ENCODE results near the gene CLCNKA.
"Not testable (repeated sequence)": the region's sequence is repeated elsewhere in the genome, so short reads cannot be mapped to it uniquely, and the experiment has no call there.

CLCNKA gene

DNA sequence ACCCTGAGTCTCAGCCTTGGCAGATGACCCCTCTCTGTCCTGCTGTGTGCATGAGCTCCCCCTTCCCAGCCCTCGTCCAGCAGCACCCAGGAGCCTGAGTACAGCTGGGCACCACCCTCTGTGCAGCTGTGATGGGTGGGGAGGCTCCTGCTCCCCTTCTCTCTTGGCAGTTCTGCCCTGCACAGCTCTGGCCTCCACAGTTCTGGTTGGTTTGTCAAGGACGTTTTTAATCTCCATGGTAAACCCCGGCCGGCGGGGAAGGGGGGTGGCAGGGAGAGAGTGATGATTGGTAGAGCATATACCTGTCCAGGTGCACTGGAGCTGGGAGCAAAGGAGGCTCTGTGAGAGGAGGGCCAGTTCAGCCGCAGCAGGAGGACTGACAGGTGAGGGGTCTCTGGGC lies at the start of gene CLCNKA:
Gene CLCNKA, plus strand, starts transcription at position 356 of the 400 bp plus-strand sequence. CDS start 584 bp downstream, outside the sequence.
- DNase-seq = no peak

DNA sequence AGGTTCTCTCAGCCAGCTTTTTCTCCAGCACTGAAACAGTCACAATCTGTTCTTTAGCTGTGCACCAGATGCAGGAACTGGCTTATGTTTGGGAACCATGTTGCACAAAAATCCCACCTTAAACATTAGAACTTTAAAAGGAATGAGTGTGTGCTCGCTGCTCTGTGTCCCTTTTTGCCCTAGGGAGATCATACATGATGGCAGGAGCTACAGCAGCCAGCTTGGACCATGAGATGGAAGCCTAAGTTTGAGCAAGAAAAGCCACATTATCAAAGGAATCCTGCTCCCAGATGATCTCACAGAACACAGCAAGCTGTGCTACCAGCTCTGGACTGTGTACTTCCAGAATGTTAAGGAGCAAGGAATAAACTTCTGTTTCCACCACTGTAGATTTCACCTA lies 49.4 kb upstream of the CLCNKA start:
- no peak for DNase-seq

DNA sequence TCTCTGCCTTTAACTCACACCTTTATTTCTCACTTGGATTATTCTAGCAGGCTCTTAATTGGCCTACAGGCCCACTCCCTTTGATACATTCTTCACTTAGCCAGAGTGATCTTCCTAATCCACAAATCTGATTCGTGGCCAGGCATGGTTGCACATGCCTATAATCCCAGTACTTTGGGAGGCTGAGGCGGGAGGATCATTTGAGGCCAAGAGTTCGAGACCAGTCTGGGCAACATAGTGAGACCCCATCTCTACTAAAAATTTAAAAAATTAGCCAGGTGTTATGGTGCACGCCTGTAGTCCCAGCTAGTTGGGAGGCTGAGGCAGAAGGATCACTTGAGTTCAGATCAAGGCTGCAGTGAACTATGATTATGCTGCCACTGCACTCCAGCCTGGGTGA lies 48.1 kb upstream of the CLCNKA start:
- no peak for DNase-seq

DNA sequence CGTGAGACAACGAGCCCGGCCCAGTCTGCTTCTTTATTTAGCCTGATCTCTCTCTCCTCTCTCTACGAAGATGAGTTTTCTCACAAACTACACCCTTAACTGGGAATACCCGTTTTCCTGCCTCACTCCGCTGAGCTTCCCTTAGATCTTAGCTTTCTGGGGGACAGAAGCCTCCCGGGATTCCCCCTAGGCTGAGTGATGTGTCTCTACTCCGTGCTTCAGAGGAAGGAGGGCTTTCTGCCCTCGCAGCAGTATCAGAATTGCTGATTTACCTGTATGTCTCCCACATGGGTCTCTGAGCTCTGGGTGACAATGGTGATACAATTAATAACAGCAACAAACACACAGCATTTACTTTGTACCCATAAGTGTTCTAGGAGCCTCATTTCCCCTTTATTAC lies 47.0 kb upstream of the CLCNKA start:
- DNase-seq = no peak

DNA sequence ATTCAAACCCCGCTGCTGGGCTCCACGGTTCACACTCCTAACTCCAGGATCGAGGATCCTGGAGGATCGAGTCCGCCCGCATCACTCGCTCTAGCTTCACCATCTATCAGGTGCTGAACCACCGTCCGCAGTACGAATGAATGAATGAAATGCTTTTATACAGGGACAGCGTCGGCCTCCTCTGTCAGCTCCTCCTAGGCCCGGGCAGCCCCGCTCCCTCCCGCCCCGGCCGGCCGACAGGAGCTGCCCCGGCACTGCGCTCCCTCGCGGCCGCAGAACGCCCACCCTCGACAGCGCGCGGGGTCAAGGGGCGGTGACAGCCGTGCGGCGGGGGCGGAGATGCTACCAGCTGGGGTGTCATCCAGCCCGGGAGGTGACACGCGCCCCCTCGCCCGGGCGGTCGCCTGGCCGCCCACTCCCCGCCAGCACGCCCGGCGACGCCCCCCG lies 46.5 kb upstream of the CLCNKA start:
- peak; percentile 90 for DNase-seq

DNA sequence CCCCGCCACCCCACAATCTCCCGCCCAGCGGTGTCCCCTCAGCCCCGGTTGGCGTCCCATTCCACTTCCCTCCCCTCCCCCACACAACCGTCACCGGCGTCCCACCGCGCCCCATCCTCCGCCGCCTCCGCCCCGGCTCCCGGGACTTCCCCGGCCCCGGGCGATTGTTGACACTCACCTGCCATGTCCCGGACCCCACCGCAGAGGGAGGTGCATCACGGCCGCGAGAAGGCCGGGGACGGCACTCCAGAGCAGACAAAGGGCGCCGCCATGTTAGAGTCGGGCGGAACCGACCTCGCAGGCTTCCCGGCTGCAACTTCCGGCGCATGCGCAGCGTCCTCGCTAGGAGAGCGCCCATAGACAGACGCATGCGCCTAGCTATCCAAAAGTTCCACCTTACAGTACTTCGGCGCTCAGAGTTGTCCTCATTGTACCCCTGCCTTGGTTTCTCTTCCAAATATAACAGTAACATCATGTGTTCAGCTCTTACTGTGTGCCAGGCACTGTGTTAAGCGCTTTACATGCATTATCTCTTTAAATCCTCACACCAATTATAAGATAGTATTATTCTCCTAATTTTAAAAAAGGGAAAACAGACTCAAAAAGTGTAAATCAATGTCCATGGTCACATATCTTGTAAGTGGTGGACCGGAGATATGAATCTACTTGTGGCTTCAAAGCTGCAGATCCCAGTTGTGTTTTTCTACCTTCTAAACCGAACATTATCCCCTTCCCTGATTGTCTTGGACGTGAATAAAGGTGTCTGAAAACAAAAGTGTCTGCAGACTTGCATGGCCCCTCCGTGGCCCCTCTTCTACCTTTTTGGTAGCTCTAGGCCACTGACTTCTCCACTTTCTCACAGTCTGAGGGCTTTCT lies 45.8 kb upstream of the CLCNKA start, which contains the start of gene ZBTB17:
Gene ZBTB17, minus strand, starts transcription at position 297 of the 876 bp plus-strand sequence. CDS start 27,606 bp downstream, outside the sequence.
- DNase-seq = peak; percentile 99

DNA sequence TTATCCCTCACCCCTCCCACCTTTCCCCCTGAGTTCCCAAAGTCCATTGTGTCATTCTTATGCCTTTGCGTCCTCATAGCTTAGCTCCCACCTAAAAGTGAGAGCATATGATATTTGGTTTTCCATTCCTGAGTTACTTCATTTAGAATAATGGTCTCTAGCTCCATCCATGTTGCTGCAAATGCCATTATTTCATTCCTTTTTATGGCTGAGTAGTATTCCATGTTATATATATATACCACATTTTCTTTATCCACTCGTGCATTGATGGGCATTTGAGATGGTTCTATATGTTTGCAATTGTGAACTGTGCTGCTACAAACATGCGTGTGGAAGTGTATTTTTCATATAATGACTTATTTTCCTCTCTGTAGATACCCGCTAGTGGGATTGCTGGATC lies 43.9 kb upstream of the CLCNKA start:
- DNase-seq = not testable (repeated sequence)

DNA sequence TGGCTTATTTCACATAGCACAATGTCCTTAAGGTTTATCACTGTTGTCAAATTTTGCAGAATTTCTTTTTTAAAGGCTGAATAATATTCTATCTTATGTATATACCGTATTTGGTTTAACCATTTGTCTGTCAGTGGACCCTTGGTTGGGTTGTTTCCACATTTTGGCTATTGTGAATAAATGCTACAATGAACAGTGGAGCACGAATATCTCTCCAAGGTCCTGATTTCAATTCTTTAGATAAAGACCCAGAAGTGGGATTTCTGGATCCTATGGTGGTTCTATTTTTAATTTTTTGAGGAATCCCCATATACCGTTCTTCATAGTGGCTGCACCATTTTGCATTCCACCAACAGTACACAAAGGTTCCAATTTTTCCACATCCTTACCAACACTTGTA lies 40.2 kb upstream of the CLCNKA start:
- DNase-seq = no peak

DNA sequence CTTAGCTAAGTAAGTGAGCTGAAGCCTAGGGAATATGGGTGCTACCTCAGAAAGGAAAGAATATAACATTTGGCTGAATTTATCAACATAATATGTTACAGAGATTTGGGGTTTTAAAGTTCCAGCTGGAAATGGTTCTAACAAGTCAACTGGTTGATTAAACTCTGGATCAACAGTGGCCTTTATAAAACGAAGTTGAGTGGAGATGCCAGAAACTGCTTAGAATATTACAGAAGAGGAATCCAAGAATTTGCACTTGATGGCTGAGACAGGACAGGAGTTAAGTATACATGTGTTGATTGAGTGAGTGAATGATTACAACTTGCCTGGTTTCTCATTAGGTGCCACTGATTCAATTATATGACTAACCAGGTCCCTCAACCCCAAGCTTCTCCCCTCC lies 38.6 kb upstream of the CLCNKA start:
- DNase-seq = no peak

DNA sequence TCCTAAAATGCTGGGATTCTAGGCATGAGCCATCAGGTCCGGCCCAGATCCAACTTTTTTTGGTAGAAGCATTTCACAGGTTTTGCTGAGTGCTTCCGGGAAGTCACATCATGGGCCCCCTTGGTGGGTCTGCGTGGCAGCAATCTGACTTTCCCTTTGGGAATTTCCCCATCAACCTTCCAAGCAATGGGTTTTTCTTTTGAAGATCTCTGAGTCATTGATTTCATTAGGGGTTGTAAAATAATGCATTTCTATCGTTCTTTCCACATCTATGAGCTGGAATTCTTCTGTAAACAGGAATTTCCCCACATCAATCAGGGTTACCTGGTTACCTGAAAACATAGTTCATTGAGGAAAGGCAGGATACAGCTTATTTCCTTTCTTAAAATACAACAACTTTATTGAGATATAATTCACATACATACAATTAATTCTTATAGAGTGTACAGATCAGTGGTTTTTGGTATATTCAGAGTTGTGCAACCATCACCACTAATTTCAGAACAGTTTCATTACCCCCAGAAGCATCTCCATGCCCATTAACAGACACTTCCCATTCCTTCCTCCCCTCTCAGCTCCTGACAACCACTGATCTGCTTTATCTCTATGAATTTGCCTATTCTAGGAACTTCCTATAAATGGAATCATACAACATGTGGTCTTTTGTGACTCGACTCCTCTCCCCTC lies 36.1 kb upstream of the CLCNKA start:
- DNase-seq = no peak

DNA sequence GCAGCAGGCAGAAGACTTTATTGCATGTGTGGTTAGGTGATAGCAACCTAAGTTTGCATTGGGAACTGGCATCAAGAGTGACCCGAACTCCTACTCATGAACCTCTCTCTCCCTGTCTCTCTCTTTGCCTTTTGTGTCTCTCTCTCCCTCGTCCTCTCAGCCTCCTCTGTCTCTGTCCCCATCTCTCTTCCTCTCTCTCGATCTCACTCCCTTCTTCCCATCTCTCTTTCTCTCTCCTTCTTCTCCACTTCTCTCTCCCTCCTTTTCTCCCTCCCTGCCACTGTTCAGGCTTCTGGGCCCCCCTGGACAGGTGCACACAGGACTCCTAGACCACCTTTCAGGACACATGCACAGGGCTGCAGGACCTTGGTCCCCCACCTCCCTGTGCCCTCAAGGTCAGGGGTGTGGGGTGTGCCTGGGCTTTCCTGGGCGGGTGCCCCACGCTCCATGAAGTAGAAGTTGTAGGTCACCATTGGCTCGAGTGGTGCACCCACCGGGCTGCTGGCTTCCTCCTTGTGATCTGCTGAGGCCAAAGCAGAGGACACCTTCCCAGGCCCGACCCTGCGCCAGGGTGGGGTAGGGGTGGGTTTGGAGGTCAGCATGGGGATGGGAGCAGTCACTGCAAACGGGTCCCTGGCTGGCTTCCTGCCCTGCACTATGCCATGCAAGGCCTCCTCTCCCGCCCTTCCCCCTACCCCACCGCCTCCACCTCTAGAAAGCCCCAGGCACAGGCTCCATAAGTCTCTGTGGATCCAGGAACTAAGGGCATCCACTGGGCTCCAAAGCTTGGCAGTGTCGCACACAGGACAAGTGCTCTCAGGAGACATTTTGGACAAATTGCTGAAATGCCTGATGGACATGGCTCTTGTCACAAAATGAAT lies 32.7 kb upstream of the CLCNKA start:
- no peak for DNase-seq

DNA sequence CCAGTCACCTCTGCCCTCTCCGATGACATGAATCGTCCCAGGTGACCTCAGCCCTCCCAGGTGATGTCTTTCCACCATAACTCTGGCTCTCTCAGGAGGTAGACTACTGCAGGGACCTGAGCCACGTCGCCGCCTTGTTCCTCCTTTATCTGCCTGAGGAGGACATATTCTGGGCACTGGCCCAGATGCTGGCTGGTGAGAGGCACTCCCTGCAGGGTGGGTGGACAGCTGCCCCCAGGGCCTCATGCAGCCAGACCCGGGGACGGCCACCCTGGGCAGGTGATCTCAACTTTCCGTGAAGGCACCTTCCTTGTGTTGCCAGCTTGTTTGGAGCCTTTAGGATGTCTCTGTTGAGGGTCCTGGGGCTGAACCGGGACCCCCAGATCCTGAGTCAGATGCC lies 32.1 kb upstream of the CLCNKA start:
- DNase-seq = no peak

DNA sequence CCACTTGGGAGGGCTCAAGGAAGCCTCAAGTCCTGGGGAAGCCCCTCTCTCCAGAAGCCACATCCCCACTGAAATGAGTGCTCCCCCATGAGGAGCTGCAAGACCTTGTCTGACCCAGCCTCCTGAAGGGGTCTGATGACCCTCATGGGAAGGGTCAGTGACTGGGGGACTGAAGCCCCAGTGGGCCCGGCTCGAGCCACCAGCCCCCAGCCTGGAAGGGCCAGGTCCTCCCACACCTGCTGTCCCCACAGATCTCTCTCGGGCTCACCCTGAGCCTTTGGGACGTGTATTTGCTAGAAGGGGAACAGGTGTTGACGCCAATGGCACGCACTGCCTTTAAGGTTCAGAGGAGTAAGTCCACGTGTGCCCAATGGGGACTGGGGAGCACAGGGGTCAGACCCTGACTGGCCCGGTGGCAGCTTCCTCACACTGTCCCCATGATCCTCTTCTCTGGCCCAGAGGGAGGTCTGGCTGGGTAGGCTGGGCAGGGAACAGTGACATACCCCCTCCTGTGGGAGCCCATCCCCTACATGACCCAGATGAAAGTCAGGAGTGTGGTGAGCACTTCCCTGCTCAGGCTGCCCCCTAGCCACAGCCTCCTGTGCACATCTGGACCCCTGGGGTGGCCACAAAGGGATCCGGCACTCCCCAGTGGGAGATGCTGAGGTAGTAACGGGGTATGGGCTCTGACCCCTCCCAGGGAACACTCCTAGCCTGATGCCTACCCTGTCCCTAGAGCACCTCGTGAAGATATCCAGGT lies 30.2 kb upstream of the CLCNKA start:
- no peak for DNase-seq

DNA sequence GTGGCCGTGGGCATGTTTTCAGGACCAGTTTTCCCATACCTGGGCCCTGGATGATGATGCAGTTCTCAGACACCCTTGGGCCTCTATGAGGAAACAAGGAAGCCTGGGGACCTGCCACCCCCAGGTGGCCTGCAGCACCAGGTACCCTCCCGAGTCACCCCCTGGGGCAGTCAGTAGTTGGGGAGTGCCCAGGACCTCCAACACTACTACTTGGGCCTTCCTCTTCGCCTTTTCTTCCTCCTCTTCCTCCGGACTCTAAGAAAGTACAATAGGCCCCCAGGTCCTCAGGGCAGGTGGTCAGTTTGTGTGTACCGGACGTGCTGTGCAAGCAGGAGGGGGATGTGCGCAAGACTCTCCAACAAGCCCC lies 29.7 kb upstream of the CLCNKA start:
- DNase-seq = no peak

DNA sequence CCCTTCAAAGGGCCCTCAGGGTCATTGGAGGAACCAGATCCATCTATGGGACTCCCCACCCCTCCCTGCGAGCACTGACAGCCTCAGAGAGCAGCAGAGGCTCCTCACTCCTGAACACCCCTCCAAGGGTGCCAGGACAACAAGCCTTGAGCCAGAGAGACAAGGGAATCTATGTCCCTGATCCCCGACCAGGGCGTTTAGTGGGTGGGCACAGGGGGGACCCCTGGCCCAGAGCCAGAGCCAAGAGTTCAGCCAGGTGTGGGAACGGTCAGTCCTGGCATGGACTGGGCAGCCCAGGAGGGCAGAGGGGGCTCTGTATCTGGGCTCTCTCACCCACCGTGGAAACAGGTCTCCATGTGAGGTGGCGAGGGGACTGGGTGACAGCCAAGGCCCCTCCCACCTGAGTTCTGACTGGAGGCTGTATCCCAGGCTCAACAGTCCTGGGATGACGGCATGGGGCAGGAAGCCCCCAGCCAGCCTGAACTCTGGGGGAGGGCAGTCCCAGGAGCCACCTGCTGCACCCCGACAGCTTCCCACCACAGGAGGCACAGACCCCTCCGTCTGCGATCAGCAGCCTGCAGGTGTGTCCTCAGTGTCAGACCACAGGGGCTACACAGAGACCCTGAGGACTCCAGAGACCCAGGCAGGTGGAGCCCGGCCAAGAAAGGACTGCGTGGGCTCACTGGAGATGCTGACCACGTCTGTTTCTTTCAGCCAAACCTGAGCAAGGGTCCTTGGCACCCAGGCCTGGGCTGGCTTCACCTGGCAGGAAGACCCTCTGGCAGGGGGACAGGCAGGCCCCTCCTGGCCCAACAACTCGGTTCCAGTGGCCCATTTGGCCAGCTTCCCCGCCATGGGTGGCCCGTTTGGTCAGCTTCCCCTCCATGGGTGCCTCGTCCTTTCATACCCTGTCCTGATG lies 29.0 kb upstream of the CLCNKA start:
- no peak for DNase-seq

DNA sequence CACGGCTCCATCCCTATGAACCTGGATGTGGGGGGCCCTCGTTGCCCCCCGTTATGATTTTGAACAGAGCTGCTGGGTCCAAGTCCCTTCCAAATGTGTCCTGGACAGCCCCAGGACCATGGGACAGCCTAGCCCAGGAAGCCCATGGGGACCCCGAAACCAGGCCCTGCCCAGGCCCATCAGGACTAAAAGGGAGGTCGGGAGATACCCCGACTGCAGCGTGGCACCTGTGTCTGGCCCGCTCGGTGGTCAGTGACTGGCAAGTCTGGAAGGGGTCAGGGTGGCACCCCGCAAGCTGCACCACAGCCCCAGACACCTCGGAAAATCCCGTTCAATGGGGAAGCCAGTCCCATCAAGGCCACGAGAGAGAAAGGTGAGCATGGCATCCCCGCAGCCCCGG lies 28.2 kb upstream of the CLCNKA start:
- no peak for DNase-seq

DNA sequence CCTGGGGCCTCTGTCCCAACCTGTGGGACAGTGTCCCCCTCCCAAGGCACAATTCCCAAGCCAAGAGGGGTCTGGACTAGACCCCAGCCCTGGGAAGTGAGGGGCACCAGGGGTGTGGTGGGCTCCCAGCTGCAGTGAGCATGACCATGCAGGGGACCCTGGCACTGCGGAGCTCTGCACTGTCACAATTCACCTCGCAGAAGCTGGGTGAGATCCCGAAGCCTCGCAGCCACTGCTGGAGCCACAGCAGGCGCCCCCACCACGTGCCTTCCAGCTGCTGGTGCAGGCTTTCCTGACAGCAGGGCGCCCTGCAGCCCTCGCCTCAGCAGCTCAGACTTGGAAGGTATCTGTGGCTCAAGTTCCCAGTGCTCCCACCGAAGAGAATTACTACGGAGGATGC lies 27.8 kb upstream of the CLCNKA start:
- DNase-seq = no peak

DNA sequence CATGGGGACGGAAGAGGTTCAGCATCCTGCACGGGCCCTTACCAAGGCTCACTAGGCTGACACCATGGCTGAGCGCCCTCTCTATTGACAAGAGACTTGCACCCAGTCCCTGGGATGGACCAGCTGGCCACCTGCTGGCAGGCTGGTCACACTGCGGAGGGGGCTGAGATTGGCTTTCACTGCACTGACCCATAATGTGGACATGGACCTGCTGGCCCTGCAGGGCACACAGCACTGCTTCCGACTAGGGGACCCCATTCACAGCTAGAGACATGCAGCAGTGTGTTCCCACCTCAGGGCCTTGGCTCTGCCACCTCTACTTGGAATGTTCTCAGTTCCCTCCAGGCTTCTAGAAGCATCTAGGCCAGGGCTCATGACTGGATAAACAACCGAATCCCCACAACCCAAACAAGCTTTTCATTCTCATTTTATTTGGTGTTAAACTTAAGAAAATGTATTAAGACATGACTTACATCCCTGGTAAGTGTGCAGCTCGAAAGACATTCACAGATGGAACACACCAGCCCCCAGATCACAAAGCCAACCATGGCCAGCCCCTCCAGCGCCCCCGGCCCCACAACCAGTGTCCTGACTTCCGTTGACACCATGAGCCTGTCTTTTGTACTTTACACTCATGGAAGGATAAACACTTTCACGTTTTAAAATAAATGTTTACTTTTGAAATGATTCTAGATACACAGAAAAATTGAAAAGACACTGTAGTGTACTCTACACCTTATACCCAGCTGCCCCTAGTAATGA lies 27.1 kb upstream of the CLCNKA start:
- DNase-seq = peak; percentile 73

DNA sequence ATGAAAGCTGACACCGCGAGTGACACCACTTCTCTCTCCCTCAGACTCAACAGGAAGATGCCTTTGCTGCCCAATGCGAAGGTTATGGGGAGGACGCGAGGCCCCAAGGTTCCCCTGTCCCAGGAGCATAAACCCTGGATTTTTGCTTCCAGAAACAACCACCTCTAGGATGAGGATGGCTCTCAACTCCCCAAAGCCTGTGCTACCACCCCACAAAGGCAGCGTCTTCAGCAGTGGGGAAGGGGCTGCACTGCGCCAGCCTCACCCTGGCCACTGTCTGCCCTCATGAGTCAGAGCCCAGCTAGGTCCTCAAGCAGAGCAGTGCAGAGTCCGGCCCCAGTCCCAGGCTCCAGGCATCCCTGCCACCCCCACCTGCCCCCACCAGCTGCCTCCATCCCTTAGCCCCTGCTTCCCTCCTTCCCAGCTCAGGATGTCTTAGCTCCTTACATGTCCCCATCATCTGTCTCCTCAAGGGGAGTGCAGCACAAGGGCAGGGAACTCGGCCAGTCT lies 24.7 kb upstream of the CLCNKA start:
- DNase-seq = no peak

DNA sequence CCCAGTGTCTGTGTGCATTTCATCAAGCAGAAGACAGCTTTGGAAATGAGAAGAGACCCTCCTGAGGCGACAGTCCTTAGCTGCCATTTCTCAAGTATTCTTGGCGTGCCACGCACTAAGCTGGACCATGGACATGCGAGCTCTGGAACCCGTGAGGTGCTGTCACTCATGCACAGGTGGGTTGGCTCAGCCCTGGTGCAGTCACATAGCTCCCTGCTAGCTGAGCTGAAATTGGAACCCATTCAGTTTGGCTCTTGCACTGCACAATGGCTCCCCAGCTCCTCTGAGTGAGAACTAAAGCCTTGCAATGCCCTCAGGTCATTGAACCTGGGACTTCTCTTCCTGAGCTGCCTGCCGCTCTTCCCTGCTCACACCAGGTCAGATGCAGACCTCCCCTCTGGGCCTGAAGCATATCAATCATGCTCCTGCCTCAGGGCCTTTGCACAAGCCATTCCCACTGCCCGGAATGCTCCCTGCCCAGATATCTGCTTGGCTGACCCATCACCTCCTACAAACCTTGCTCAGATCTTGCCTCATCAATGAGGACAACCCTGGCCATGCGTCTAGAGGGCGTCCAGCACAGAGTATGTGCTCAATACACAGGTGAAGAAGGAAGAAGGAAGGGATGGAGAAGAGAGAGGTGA lies 24.1 kb upstream of the CLCNKA start:
- no peak for DNase-seq

All from activated CD8-positive, alpha-beta memory T cell treated with anti-CD3 and anti-CD28 coated beads, Interleukin-2, amount 50 U/mL, for 48 hours (primary cell).